Hepatocyte (in vitro differentiated cells): Measurements from ENCODE around the gene DOC2A.

Experiments
- EZH2phosphoT487 ChIP-seq: fragments of 200-600 bp; sonication (generic); IDR thresholded peaks from one replicate; pipeline ENCODE4 v1.6.1; 2018; ENCODE audit warnings: antibody characterized with exemption, mild to moderate bottlenecking, low read depth, moderate library complexity; ENCODE audit not compliant: unreplicated experiment, severe bottlenecking
- TF ChIP-seq, protein P1 (sequence below): fragments of 200-600 bp; sonication (generic); IDR thresholded peaks from 2 replicates; pipeline ENCODE4 v1.5.1; 2016; ENCODE audit warnings: antibody characterized with exemption, mild to moderate bottlenecking; ENCODE audit not compliant: poor library complexity

DNA sequence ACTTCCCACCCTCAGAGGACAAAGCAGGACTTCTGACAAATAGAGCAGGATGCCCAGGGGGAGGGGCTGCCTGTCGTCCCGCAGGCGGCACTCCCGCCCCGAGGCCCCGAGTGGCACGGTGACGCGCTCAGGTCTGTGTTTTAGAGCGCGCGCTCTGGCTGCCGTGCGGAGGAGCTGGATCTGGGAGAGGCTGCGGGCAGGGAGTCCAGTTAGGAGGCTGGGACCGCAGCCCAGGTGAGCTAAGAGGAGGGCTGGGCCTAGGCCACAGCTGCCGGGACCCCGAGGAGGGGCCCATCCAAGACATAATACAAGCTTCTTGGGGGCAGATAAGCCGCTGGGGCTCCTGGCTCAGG, 6.4 kb downstream of the DOC2A start:
- TF ChIP-seq, protein P1, sequence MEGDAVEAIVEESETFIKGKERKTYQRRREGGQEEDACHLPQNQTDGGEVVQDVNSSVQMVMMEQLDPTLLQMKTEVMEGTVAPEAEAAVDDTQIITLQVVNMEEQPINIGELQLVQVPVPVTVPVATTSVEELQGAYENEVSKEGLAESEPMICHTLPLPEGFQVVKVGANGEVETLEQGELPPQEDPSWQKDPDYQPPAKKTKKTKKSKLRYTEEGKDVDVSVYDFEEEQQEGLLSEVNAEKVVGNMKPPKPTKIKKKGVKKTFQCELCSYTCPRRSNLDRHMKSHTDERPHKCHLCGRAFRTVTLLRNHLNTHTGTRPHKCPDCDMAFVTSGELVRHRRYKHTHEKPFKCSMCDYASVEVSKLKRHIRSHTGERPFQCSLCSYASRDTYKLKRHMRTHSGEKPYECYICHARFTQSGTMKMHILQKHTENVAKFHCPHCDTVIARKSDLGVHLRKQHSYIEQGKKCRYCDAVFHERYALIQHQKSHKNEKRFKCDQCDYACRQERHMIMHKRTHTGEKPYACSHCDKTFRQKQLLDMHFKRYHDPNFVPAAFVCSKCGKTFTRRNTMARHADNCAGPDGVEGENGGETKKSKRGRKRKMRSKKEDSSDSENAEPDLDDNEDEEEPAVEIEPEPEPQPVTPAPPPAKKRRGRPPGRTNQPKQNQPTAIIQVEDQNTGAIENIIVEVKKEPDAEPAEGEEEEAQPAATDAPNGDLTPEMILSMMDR, result no peak
- no peak for TF ChIP-seq EZH2phosphoT487
